Mesangial cell (primary cell): ENCODE measurements around the gene YTHDC1. TPM values are rescaled to one million over a fixed set of nuclear protein-coding genes. Genes with fewer than 3 reads are reported as not detected.

ENCODE experiments used
- total RNA-seq: library from RNA; depleted of rRNA; stranded (reverse); fragments of >200 nt; gene quantifications from 2 replicates; pipeline ENCODE4 v1.2.3, GENCODE V29; 2015

Gene YTHDC1
- total RNA-seq: 15.8 and 23.8 TPM in 2 replicates

DNA sequence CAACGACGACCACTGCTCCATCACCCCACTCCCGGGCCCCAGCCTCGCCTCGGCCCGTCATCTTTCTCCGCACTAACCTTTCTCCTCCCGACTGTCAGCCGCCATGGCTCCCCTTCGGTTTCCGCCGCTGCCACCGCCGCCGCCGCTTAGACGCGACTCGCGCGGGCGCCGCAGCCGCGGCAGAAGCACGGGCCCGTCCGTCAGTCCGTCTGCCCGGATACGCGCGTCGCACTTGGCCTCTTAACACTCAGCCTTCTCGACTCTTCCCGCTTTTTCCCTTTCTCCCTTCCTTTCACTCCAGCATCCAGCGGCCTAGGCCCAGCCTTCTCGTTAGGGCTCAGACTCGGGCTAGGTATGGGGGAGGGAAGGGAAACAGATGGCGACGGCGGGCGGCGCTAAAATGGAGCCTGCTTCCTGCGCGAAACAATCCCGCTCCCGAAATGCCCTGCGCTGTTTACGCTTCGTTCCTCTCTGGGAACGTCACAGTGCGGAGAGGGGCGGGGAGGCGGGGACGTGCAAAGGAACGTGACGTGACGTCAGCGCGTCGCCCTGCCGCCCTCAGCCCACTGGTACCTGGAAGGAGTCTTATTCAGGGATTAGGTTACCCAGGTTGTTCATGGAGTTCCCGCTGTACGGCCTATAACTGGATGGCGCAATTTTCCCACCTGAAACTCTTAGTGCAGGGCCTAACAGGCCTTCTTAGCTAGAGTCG is at the start of gene YTHDC1:
Gene YTHDC1 (minus strand): TSS at position 442 of the 712 bp plus-strand sequence. CDS start 337 bp downstream, at position 105.

Other genes starting within 250 kb of the YTHDC1 start
- not detected in 2 replicates for gene TMPRSS11F, start 220.2 kb downstream of the YTHDC1 start, total RNA-seq
- gene TMPRSS11B, start 104.4 kb downstream of the YTHDC1 start, total RNA-seq: not detected in 2 replicates
- gene TMPRSS11E, start 97.4 kb upstream of the YTHDC1 start, total RNA-seq: not detected in 2 replicates
- gene UGT2B17, start 226.2 kb upstream of the YTHDC1 start, total RNA-seq: 0.25 TPM in 1 of 2 replicates, not detected in the other